Fibroblast of lung (primary cell): ENCODE results near the gene KCNQ1OT1.

Source experiments
- CTCF ChIP-seq, 2 donors: IDR thresholded peaks in 1 of 2; conservative IDR thresholded peaks in 1 of 2; 1 replicate in 1 of 2; 2 replicates in 1 of 2; pipeline ENCODE4 v1.5.1; 2011 to 2012; ENCODE audit warnings: low read length in 2 of 2, control low read depth in 1 of 2, inconsistent platforms in 1 of 2, low read depth in 1 of 2, mild to moderate bottlenecking in 1 of 2
- EZH2 ChIP-seq: IDR thresholded peaks from 2 replicates; pipeline ENCODE4 v1.5.1; 2012; ENCODE audit warnings: low read length, control low read depth, mild to moderate bottlenecking; ENCODE audit errors: missing control alignments

- TF ChIP-seq CTCF (conservative IDR thresholded peaks at IDR 0.05 in 1 of 2, IDR thresholded peaks at IDR 0.05 in 1 of 2; ENCODE audit: low read depth in 1 of 2, low read length in 2 of 2), result no peak
- TF ChIP-seq EZH2, result no peak
Observed at GRCh38 chr11:2653198-2653551, 46.6 kb downstream of the KCNQ1OT1 start.
